ENCODE results near the gene SFXN1.

The SFXN1 gene

DNA sequence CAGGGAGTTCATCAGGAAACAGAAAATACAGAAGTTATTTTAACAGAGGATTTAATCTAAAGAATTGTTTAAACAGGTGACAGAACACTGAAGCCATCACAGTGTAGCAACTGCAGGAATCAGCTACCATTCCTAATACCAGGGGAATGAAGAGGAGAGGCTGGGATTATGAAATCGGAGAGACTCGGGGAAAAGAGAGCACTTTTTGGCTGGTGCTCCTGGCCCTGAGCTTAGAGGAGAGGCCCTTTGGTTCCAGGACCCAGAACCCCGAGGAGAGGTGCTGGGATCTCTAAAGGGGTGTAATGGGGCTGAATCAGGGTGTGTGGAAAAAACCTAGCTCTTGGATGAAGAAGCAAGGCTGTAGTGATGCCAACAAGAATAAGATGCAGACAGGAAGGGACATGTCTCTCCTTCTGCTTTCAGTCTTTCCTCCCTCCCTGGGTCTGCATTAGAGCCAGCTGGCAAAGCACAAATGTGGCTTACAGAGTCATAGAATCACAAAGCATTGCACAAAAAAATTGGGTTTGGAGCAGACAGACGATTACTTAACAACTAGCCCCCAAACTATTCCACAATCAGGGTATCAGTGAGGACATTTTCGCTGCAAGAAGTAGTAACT, 11.6 kb upstream of the SFXN1 start:
- TF ChIP-seq, protein P1, sequence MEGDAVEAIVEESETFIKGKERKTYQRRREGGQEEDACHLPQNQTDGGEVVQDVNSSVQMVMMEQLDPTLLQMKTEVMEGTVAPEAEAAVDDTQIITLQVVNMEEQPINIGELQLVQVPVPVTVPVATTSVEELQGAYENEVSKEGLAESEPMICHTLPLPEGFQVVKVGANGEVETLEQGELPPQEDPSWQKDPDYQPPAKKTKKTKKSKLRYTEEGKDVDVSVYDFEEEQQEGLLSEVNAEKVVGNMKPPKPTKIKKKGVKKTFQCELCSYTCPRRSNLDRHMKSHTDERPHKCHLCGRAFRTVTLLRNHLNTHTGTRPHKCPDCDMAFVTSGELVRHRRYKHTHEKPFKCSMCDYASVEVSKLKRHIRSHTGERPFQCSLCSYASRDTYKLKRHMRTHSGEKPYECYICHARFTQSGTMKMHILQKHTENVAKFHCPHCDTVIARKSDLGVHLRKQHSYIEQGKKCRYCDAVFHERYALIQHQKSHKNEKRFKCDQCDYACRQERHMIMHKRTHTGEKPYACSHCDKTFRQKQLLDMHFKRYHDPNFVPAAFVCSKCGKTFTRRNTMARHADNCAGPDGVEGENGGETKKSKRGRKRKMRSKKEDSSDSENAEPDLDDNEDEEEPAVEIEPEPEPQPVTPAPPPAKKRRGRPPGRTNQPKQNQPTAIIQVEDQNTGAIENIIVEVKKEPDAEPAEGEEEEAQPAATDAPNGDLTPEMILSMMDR (conservative IDR thresholded peaks at IDR 0.05; ENCODE audit: low read depth, low read length), result no peak
- DNase-seq (ENCODE audit: low read depth), result no peak
- H3K4me3 ChIP-seq (ENCODE audit: low read length), result no peak overlapping the region

DNA sequence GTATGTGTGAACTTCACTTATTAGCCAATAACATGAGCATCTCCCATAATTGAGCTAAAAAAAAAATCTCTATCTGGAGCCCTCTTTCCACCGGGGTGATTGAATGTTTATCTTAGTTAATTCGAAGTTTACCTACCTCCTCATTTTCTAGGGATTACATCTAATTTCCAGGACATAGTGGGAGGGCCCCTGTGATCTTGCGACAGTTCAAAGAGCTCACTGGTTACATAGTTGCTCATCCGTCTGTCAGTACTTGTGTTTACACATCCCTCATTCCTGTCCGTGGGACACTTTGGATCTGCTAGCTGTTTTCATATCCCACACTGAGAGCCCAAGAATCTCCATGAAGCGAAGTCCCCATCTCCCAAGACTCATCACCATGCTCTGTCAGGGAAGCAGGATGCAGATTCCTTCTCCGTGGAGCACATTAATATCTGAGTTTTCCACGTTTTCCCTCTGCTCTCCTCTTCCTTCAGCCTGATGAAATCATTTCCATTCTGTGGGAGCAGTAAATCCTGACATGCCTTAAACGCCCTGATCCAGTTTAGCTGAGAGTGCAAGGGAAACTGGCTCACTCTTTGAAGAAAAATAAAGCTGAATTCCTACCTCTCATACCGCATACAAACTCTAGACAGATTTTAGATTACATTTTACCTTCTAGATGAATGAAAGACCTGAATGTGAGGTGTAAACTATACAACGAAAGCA, 10.2 kb upstream of the SFXN1 start:
- no peak overlapping the region for H3K4me3 ChIP-seq (ENCODE audit: low read length)
- TF ChIP-seq, protein P1 (conservative IDR thresholded peaks at IDR 0.05; ENCODE audit: low read depth, low read length), result no peak
- no peak for DNase-seq (ENCODE audit: low read depth)

GRCh38 chr5:175468892-175469291, 9.5 kb upstream of the SFXN1 start:
- TF ChIP-seq, protein P1 (conservative IDR thresholded peaks at IDR 0.05; ENCODE audit: low read depth, low read length), result no peak
- no peak overlapping the region for H3K4me3 ChIP-seq (ENCODE audit: low read length)
- DNase-seq (ENCODE audit: low read depth), result no peak

DNA sequence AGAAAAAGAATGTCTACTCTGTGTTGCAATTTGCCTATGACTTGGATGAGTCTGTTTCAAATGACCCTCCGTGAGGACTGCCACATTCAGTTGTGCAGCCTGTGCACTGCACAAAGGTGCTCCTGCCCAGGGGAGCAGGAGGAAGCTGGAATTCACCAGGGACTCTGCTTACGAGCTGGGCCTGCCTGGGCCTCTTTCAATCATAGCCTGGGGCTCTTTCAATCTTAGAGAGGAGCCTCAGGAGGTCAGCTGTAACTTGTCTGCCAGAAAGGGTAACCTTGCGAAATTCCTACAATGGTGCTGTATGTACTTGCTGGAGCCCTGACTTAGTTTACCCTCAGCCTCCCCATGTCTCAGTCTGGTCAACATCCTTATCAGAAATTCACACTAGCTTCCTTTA, 8.4 kb upstream of the SFXN1 start:
- TF ChIP-seq, protein P1 (conservative IDR thresholded peaks at IDR 0.05; ENCODE audit: low read depth, low read length), result no peak
- no peak for DNase-seq (ENCODE audit: low read depth)
- H3K4me3 ChIP-seq (ENCODE audit: low read length), result no peak overlapping the region

GRCh38 chr5:175470781-175471180, 7.6 kb upstream of the SFXN1 start:
- DNase-seq (ENCODE audit: low read depth), result no peak
- H3K4me3 ChIP-seq (ENCODE audit: low read length), result no peak overlapping the region
- TF ChIP-seq, protein P1 (conservative IDR thresholded peaks at IDR 0.05; ENCODE audit: low read depth, low read length), result no peak

DNA sequence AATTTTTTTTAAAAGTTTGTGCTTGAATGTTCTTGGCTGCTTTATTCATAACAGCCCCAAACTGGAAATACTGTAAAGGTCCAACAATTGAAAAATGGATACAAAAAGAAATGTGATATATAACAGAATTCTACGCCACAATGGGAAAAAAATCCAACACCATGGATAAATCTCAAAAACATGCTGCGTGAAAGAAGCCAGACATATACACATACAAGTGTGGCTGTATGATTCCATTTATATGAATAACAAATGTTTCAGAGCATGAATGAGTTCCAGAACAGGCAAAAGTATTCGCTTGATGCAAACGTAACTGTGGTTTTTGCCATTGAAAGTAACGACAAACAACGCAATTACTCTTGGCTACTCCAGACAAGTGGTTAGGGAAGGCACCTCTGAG, 7.2 kb upstream of the SFXN1 start:
- no peak for DNase-seq (ENCODE audit: low read depth)
- no peak overlapping the region for H3K4me3 ChIP-seq (ENCODE audit: low read length)
- TF ChIP-seq, protein P1 (conservative IDR thresholded peaks at IDR 0.05; ENCODE audit: low read depth, low read length), result no peak

- TF ChIP-seq, protein P1 (conservative IDR thresholded peaks at IDR 0.05; ENCODE audit: low read depth, low read length), result no peak
- no peak overlapping the region for H3K4me3 ChIP-seq (ENCODE audit: low read length)
- DNase-seq (ENCODE audit: low read depth), result no peak
Measured at GRCh38 chr5:175471628-175472027, 6.7 kb upstream of the SFXN1 start.

All from retinal pigment epithelial cell (primary cell).